Measurements from ENCODE around the gene SLC12A3.

GRCh38 chr16:56894331-56894917, 29.4 kb downstream of the SLC12A3 start:
- no peak for TF ChIP-seq CTCF (IDR thresholded peaks at IDR 0.05; ENCODE audit: low read depth, low read length)
- TF ChIP-seq EZH2phosphoT487 (IDR thresholded peaks at IDR 0.05; ENCODE audit: low read depth) = no peak
